ENCODE results near the gene GRB7. TPM values are rescaled to one million over a fixed set of nuclear protein-coding genes. Genes with fewer than 3 reads are reported as not detected.

Gene GRB7
- total RNA-seq, 1 donor from 2014 or later, result 31.8 TPM

Small RNAs within 50 kb of the gene (microRNA-seq; reads per million reads assigned to microRNA genes)
- 2.8 reads per million, percentile 3 among the genes with 10 or more reads in this experiment for gene MIR4728

Other genes starting within 250 kb of the GRB7 start
- gene NEUROD2, start 130.0 kb upstream of the GRB7 start, total RNA-seq (ENCODE audit: low replicate concordance), result not detected in 2 replicates
- gene PPP1R1B, start 111.0 kb upstream of the GRB7 start, total RNA-seq (ENCODE audit: low replicate concordance), result 1.8 and 3.7 TPM in 2 replicates
- 52.0 and 62.0 TPM in 2 replicates for gene STARD3, start 100.8 kb upstream of the GRB7 start, total RNA-seq (ENCODE audit: low replicate concordance)
- gene TCAP, start 72.6 kb upstream of the GRB7 start, total RNA-seq (ENCODE audit: low replicate concordance), result 1.5 and 2.4 TPM in 2 replicates
- 3.3 and 5.4 TPM in 2 replicates for gene PNMT, start 69.5 kb upstream of the GRB7 start, total RNA-seq (ENCODE audit: low replicate concordance)
- gene PGAP3, start 49.9 kb upstream of the GRB7 start, total RNA-seq (ENCODE audit: low replicate concordance), result 23.5 and 31.5 TPM in 2 replicates
- 123 and 230 TPM in 2 replicates for gene ERBB2, start 37.9 kb upstream of the GRB7 start, total RNA-seq (ENCODE audit: low replicate concordance)
- gene MIEN1, start 7.4 kb upstream of the GRB7 start, total RNA-seq (ENCODE audit: low replicate concordance), result 39.8 and 67.2 TPM in 2 replicates
- 0.19 and 0.29 TPM in 2 replicates for gene IKZF3, start 126.4 kb downstream of the GRB7 start, total RNA-seq (ENCODE audit: low replicate concordance)
- gene ZPBP2, start 130.3 kb downstream of the GRB7 start, total RNA-seq (ENCODE audit: low replicate concordance), result not detected in 2 replicates
- 15.8 and 16.4 TPM in 2 replicates for gene GSDMB, start 180.7 kb downstream of the GRB7 start, total RNA-seq (ENCODE audit: low replicate concordance)
- gene ORMDL3, start 189.7 kb downstream of the GRB7 start, total RNA-seq (ENCODE audit: low replicate concordance), result 59.8 and 82.7 TPM in 2 replicates
- not detected in 2 replicates for gene LRRC3C, start 189.8 kb downstream of the GRB7 start, total RNA-seq (ENCODE audit: low replicate concordance)
- not detected in 2 replicates for gene GSDMA, start 225.1 kb downstream of the GRB7 start, total RNA-seq (ENCODE audit: low replicate concordance)
- gene PSMD3, start 242.9 kb downstream of the GRB7 start, total RNA-seq (ENCODE audit: low replicate concordance), result 110 and 116 TPM in 2 replicates

Measured in type B pancreatic cell (in vitro differentiated cells).